Measurements from ENCODE around the gene ATL2. TPM values are rescaled to one million over a fixed set of nuclear protein-coding genes. Genes with fewer than 3 reads are reported as not detected.
A peak's percentile ranks its signal among the peaks of the same experiment; 100 is the strongest.

Gene ATL2
- total RNA-seq (10 to 100 TPM; 15.5 to 30.1 (median 19.7) TPM), polyA plus RNA-seq (10 to 100 TPM in 1 of 2 donors, 1 to 10 TPM in 1; 8.4 to 20.5 TPM)

- DNase-seq (peak; percentile 93 to 97 (median 94)), FAIRE-seq (no peak), ATAC-seq (peak; percentile 91 to 94 (median 91))
- Histone ChIP-seq H3K4me3 (peak within 1 kb of the TSS; percentile 78 to 96 (median 90)), H3K4me1 (peaks cover 7 to 27% (median 21%) of the 10 kb centered on the region in 3 donors), H3K27ac (peak within 1 kb of the TSS; percentile 94 to 99 (median 98)), H3K36me3 (no peaks in the 10 kb centered on the region), H3K9me3 (no peaks in the 10 kb centered on the region), H3K27me3 (no peaks in the 10 kb centered on the region)
- TF ChIP-seq CTCF (IDR thresholded peaks at IDR 0.05) = no peak
- intact Hi-C loops (cut with DNase I) = no loop called here
- WGBS, 2 donors = 0 to 1% methylated on average over 67 to 73 of the region's 73 CpGs
These were observed at the start of gene ATL2 for GRCh38 chr2:38377050-38377828. ATL2 (minus strand) TSS chr2:38377273; CDS start chr2:38377260, 13 bp downstream.

DNA sequence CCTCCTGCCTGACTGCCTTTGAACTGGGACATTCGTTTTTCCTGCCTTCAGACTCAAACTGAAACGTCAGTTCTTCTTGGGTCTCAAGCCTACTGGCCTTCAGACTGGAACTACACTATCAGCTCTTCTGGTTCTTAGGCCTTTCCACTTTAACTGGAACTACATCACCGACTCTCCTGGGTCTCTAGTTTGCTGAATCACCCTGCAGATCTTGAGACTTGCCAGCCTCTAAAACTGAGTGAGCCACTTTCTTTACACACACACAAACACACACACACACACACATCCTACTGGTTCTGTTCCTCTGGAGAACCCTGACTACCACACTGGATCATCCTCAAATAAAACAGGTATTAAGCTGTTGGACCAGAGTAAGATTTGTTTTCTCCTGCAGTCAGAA is 46.7 kb upstream of the ATL2 start:
- ATAC-seq (no peak), FAIRE-seq (no peak), DNase-seq (no peak)
- 35 to 58% methylated on average over 3 of the region's 3 CpGs for WGBS, 2 donors
- intact Hi-C loops (cut with DNase I) = no loop called here
- TF ChIP-seq CTCF (IDR thresholded peaks at IDR 0.05) = no peak
- H3K36me3 ChIP-seq = no peaks in the 10 kb centered on the region
- no peaks in the 10 kb centered on the region for H3K27me3 ChIP-seq
- no peak overlapping the region for H3K27ac ChIP-seq
- H3K4me1 ChIP-seq = no peaks in the 10 kb centered on the region
- no peaks in the 10 kb centered on the region for H3K9me3 ChIP-seq
- no peak overlapping the region for H3K4me3 ChIP-seq

- Histone ChIP-seq H3K4me1 (no peaks in the 10 kb centered on the region), H3K27me3 (no peaks in the 10 kb centered on the region), H3K9me3 (no peaks in the 10 kb centered on the region), H3K27ac (no peak overlapping the region), H3K4me3 (no peak overlapping the region), H3K36me3 (no peaks in the 10 kb centered on the region)
- ATAC-seq = no peak
- no peak for TF ChIP-seq CTCF (IDR thresholded peaks at IDR 0.05)
- DNase-seq = no peak
- intact Hi-C loops (cut with DNase I) = no loop called here
- 73 to 76% methylated on average over 11 of the region's 11 CpGs for WGBS, 2 donors
- no peak for FAIRE-seq
These were observed 44.4 kb upstream of the ATL2 start for GRCh38 chr2:38421274-38422056.

DNA sequence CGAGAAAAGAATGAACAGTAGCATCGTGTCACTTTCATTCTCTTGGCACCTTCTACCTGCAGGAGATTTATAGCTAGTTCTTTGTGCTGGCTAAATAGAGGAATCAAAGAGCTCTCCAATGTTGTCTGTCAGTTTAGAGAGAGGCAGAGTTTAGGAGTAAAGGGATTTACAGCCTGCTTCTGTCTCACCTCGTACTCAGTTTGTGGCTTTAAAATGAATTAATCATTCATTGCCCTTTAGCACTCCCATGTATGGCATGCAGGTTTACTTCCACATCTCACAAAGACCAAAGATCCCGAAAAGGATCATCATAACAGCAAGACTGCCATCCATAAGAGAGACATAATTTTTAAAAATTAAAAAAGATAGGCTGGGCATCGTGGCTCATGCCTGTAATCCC is 42.4 kb upstream of the ATL2 start:
- Histone ChIP-seq H3K4me3 (no peak overlapping the region), H3K27me3 (no peaks in the 10 kb centered on the region), H3K27ac (no peak overlapping the region), H3K36me3 (no peaks in the 10 kb centered on the region), H3K4me1 (no peaks in the 10 kb centered on the region), H3K9me3 (no peaks in the 10 kb centered on the region)
- 53 to 58% methylated on average over 5 of the region's 5 CpGs for WGBS, 2 donors
- intact Hi-C loops (cut with DNase I) = no loop called here
- no peak for ATAC-seq
- TF ChIP-seq CTCF (IDR thresholded peaks at IDR 0.05) = no peak
- no peak for DNase-seq
- FAIRE-seq = no peak
